Central memory CD4-positive, alpha-beta T cell (primary cell): ENCODE results near the gene BCR.
"Not testable (repeated sequence)": the region's sequence is repeated elsewhere in the genome, so short reads cannot be mapped to it uniquely, and the experiment has no call there.

Experiments used
- DNase-seq: peaks from one replicate; pipeline ENCODE4 v3.0.0; 2022

BCR gene

GRCh38 chr22:23291806-23292452 lies 111.6 kb downstream of the BCR start:
- DNase-seq = no peak

- DNase-seq = no peak
Observed at GRCh38 chr22:23292453-23293350, 112.4 kb downstream of the BCR start.

- DNase-seq = no peak
Observed at GRCh38 chr22:23293720-23294119, 113.4 kb downstream of the BCR start.

GRCh38 chr22:23294221-23294620 lies 113.9 kb downstream of the BCR start:
- DNase-seq = no peak

- no peak for DNase-seq
Observed at GRCh38 chr22:23300476-23300875, 120.2 kb downstream of the BCR start.

- no peak for DNase-seq
Observed at GRCh38 chr22:23301591-23301990, 121.3 kb downstream of the BCR start.

- no peak for DNase-seq
Observed at GRCh38 chr22:23302171-23303002, 122.1 kb downstream of the BCR start.

GRCh38 chr22:23305321-23305910 lies 125.1 kb downstream of the BCR start:
- no peak for DNase-seq

- no peak for DNase-seq
Observed at GRCh38 chr22:23305922-23306374, 125.6 kb downstream of the BCR start.

- DNase-seq = no peak
Observed at GRCh38 chr22:23306438-23306921, 126.2 kb downstream of the BCR start.

GRCh38 chr22:23306926-23307325 lies 126.6 kb downstream of the BCR start:
- no peak for DNase-seq

GRCh38 chr22:23307511-23307910 lies 127.2 kb downstream of the BCR start:
- not testable (repeated sequence) for DNase-seq

- not testable (repeated sequence) for DNase-seq
Observed at GRCh38 chr22:23309261-23309660, 129.0 kb downstream of the BCR start.

- not testable (repeated sequence) for DNase-seq
Observed at GRCh38 chr22:23310443-23311097, 130.3 kb downstream of the BCR start.

GRCh38 chr22:23311635-23312420 lies 131.5 kb downstream of the BCR start:
- not testable (repeated sequence) for DNase-seq

GRCh38 chr22:23313791-23314567 lies 133.7 kb downstream of the BCR start:
- DNase-seq = no peak

- DNase-seq = peak; percentile 34
Observed at GRCh38 chr22:23315341-23315917, 135.1 kb downstream of the BCR start.

- not testable (repeated sequence) for DNase-seq
Observed at GRCh38 chr22:23316596-23316995, 136.3 kb downstream of the BCR start.

- DNase-seq = not testable (repeated sequence)
Observed at GRCh38 chr22:23318316-23318715, 138.0 kb downstream of the BCR start.
